ENCODE data around the gene NDUFB8. TPM values are rescaled to one million over a fixed set of nuclear protein-coding genes. Genes with fewer than 3 reads are reported as not detected.

The NDUFB8 gene
- polyA plus RNA-seq, 4 donors, result 186 to 484 (median 406) TPM

GRCh38 chr10:100522107-100522801 is 7.4 kb downstream of the NDUFB8 start:
- no peaks in the 10 kb centered on the region for H3K9me3 ChIP-seq (ENCODE audit: control insufficient read depth in 2 of 2, insufficient read depth in 1 of 2, low read depth in 1 of 2, low read length in 1 of 2)
- H3K36me3 ChIP-seq (ENCODE audit: control insufficient read depth in 3 of 3, insufficient read depth in 2 of 3, low read depth in 1 of 3, low read length in 3 of 3), result peaks cover 2 to 35% (median 11%) of the 10 kb centered on the region in 3 donors
- H3K4me3 ChIP-seq (ENCODE audit: low read depth in 1 of 3, low read length in 3 of 3), result no peak overlapping the region
- FAIRE-seq (no peak), DNase-seq (no peak)
- 80 to 83% (median 82%) methylated on average over 5 of the region's 5 CpGs for WGBS, 3 donors
- no peak overlapping the region for H3K27ac ChIP-seq (ENCODE audit: low read depth in 1 of 3, low read length in 2 of 3)
- peaks cover 0 to 15% (median 0%) of the 10 kb centered on the region in 3 donors for H3K27me3 ChIP-seq (ENCODE audit: control insufficient read depth in 3 of 3, insufficient read depth in 3 of 3, low read length in 3 of 3)
- peaks cover 0 to 7% (median 0%) of the 10 kb centered on the region in 3 donors for H3K4me1 ChIP-seq (ENCODE audit: control insufficient read depth in 3 of 3, insufficient read depth in 2 of 3, low read depth in 1 of 3, low read length in 2 of 3)

DNA sequence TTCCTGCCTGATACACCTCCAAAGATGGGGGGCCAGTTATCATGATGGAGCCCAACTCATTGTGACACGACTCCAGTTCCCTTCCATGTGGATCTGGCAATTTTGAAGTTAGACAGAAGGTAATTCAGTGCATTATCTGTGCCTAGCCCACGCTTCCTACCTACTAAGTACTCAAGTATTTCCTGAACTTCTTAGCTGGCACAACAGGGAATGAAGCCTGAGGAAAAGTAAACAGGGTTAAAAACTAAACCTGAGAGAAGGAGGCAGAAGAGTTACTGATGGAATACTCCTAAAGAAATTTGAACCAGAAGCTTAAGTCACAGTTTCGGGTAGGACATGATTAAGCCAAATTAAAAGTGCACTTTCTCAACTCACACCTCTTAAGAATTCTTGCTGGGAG is 8.9 kb downstream of the NDUFB8 start:
- Histone ChIP-seq H3K36me3 (ENCODE audit: control insufficient read depth in 3 of 3, insufficient read depth in 2 of 3, low read depth in 1 of 3, low read length in 3 of 3) (peaks cover 2 to 22% (median 2%) of the 10 kb centered on the region in 3 donors), H3K4me3 (ENCODE audit: low read depth in 1 of 3, low read length in 3 of 3) (no peak overlapping the region), H3K27ac (ENCODE audit: low read depth in 1 of 3, low read length in 2 of 3) (no peak overlapping the region), H3K27me3 (ENCODE audit: control insufficient read depth in 3 of 3, insufficient read depth in 3 of 3, low read length in 3 of 3) (peaks cover 0 to 15% (median 0%) of the 10 kb centered on the region in 3 donors), H3K4me1 (ENCODE audit: control insufficient read depth in 3 of 3, insufficient read depth in 2 of 3, low read depth in 1 of 3, low read length in 2 of 3) (peaks cover 0 to 7% (median 0%) of the 10 kb centered on the region in 3 donors), H3K9me3 (ENCODE audit: control insufficient read depth in 2 of 2, insufficient read depth in 1 of 2, low read depth in 1 of 2, low read length in 1 of 2) (no peaks in the 10 kb centered on the region)
- no peak for FAIRE-seq
- DNase-seq, result no peak
- 83 to 84% (median 84%) methylated on average over 3 of the region's 3 CpGs for WGBS, 3 donors

- FAIRE-seq, result no peak
- Histone ChIP-seq H3K4me1 (ENCODE audit: control insufficient read depth in 3 of 3, insufficient read depth in 2 of 3, low read depth in 1 of 3, low read length in 2 of 3) (peaks cover 0 to 7% (median 0%) of the 10 kb centered on the region in 3 donors), H3K36me3 (ENCODE audit: control insufficient read depth in 3 of 3, insufficient read depth in 2 of 3, low read depth in 1 of 3, low read length in 3 of 3) (peaks cover 0 to 19% (median 0%) of the 10 kb centered on the region in 3 donors), H3K27ac (ENCODE audit: low read depth in 1 of 3, low read length in 2 of 3) (no peak within 1 kb of the TSS), H3K9me3 (ENCODE audit: control insufficient read depth in 2 of 2, insufficient read depth in 1 of 2, low read depth in 1 of 2, low read length in 1 of 2) (no peaks in the 10 kb centered on the region), H3K4me3 (ENCODE audit: low read depth in 1 of 3, low read length in 3 of 3) (peak within 1 kb of the TSS; percentile 0 to 39 (median 5)), H3K27me3 (ENCODE audit: control insufficient read depth in 3 of 3, insufficient read depth in 3 of 3, low read length in 3 of 3) (peaks cover 0 to 15% (median 0%) of the 10 kb centered on the region in 3 donors)
- peak in 1 of 2 donors; percentile 39 for DNase-seq
- WGBS, 3 donors, result 8 to 25% (median 12%) methylated on average over 53 to 72 of the region's 72 CpGs
Observed at GRCh38 chr10:100519311-100520051, 10.2 kb downstream of the NDUFB8 start, which contains the start of gene SEC31B. SEC31B (minus strand) TSS chr10:100519861; CDS start chr10:100516952, 2,909 bp downstream.

- Histone ChIP-seq H3K36me3 (ENCODE audit: control insufficient read depth in 3 of 3, insufficient read depth in 2 of 3, low read depth in 1 of 3, low read length in 3 of 3) (peaks cover 0 to 12% (median 0%) of the 10 kb centered on the region in 3 donors), H3K4me1 (ENCODE audit: control insufficient read depth in 3 of 3, insufficient read depth in 2 of 3, low read depth in 1 of 3, low read length in 2 of 3) (peaks cover 0 to 7% (median 0%) of the 10 kb centered on the region in 3 donors), H3K27me3 (ENCODE audit: control insufficient read depth in 3 of 3, insufficient read depth in 3 of 3, low read length in 3 of 3) (peaks cover 0 to 15% (median 0%) of the 10 kb centered on the region in 3 donors), H3K27ac (ENCODE audit: low read depth in 1 of 3, low read length in 2 of 3) (no peak overlapping the region), H3K9me3 (ENCODE audit: control insufficient read depth in 2 of 2, insufficient read depth in 1 of 2, low read depth in 1 of 2, low read length in 1 of 2) (no peaks in the 10 kb centered on the region), H3K4me3 (ENCODE audit: low read depth in 1 of 3, low read length in 3 of 3) (peak overlapping the region in 1 of 3 donors; percentile 39)
- DNase-seq, result peak; percentile 73 to 79
- no peak for FAIRE-seq
- WGBS, 3 donors, result 7 to 18% (median 11%) methylated on average over 7 of the region's 7 CpGs
Observed at GRCh38 chr10:100518761-100519241, 10.9 kb downstream of the NDUFB8 start.

DNA sequence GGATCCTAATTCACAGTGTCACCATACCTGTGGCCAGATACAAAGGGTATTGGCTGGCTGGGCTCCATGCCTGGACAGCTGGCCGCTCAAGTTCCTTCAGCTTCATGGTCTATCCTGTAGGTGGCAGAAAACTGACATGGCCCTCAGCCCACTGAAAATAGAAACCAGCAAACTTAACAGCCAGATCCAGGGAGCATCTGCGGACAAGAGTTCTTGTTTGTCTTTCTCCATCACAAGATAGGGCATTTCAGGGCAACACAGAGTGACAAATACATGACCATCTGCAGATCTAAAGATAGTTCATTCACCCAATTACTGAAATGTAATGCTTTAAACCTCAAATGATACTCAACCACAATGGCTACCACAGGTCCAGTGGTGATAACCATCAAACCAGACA is 12.8 kb downstream of the NDUFB8 start:
- H3K4me3 ChIP-seq (ENCODE audit: low read depth in 1 of 3, low read length in 3 of 3), result no peak overlapping the region
- H3K27me3 ChIP-seq (ENCODE audit: control insufficient read depth in 3 of 3, insufficient read depth in 3 of 3, low read length in 3 of 3), result peaks cover 0 to 15% (median 0%) of the 10 kb centered on the region in 3 donors
- peaks cover 0 to 7% (median 0%) of the 10 kb centered on the region in 3 donors for H3K4me1 ChIP-seq (ENCODE audit: control insufficient read depth in 3 of 3, insufficient read depth in 2 of 3, low read depth in 1 of 3, low read length in 2 of 3)
- FAIRE-seq (no peak), DNase-seq (no peak)
- 84 to 92% (median 89%) methylated on average over 2 of the region's 2 CpGs for WGBS, 3 donors
- H3K9me3 ChIP-seq (ENCODE audit: control insufficient read depth in 2 of 2, insufficient read depth in 1 of 2, low read depth in 1 of 2, low read length in 1 of 2), result no peaks in the 10 kb centered on the region
- H3K27ac ChIP-seq (ENCODE audit: low read depth in 1 of 3, low read length in 2 of 3), result no peak overlapping the region
- peaks cover 0 to 5% (median 3%) of the 10 kb centered on the region in 3 donors for H3K36me3 ChIP-seq (ENCODE audit: control insufficient read depth in 3 of 3, insufficient read depth in 2 of 3, low read depth in 1 of 3, low read length in 3 of 3)

- no peaks in the 10 kb centered on the region for H3K9me3 ChIP-seq (ENCODE audit: control insufficient read depth in 2 of 2, insufficient read depth in 1 of 2, low read depth in 1 of 2, low read length in 1 of 2)
- peaks cover 0 to 7% (median 0%) of the 10 kb centered on the region in 3 donors for H3K4me1 ChIP-seq (ENCODE audit: control insufficient read depth in 3 of 3, insufficient read depth in 2 of 3, low read depth in 1 of 3, low read length in 2 of 3)
- 62 to 76% (median 71%) methylated on average over 3 of the region's 3 CpGs for WGBS, 3 donors
- peaks cover 0 to 15% (median 0%) of the 10 kb centered on the region in 3 donors for H3K27me3 ChIP-seq (ENCODE audit: control insufficient read depth in 3 of 3, insufficient read depth in 3 of 3, low read length in 3 of 3)
- no peak overlapping the region for H3K27ac ChIP-seq (ENCODE audit: low read depth in 1 of 3, low read length in 2 of 3)
- DNase-seq (no peak), FAIRE-seq (no peak)
- H3K36me3 ChIP-seq (ENCODE audit: control insufficient read depth in 3 of 3, insufficient read depth in 2 of 3, low read depth in 1 of 3, low read length in 3 of 3), result peaks cover 0 to 8% (median 3%) of the 10 kb centered on the region in 3 donors
- no peak overlapping the region for H3K4me3 ChIP-seq (ENCODE audit: low read depth in 1 of 3, low read length in 3 of 3)
Observed at GRCh38 chr10:100515612-100516011, 14.1 kb downstream of the NDUFB8 start.

GRCh38 chr10:100510533-100511308 is 18.9 kb downstream of the NDUFB8 start:
- peaks cover 0 to 20% (median 3%) of the 10 kb centered on the region in 3 donors for H3K36me3 ChIP-seq (ENCODE audit: control insufficient read depth in 3 of 3, insufficient read depth in 2 of 3, low read depth in 1 of 3, low read length in 3 of 3)
- FAIRE-seq, result no peak
- no peaks in the 10 kb centered on the region for H3K27me3 ChIP-seq (ENCODE audit: control insufficient read depth in 3 of 3, insufficient read depth in 3 of 3, low read length in 3 of 3)
- peak in 1 of 2 donors; percentile 51 for DNase-seq
- 78 to 83% (median 80%) methylated on average over 7 of the region's 7 CpGs for WGBS, 3 donors
- no peaks in the 10 kb centered on the region for H3K9me3 ChIP-seq (ENCODE audit: control insufficient read depth in 2 of 2, insufficient read depth in 1 of 2, low read depth in 1 of 2, low read length in 1 of 2)
- H3K27ac ChIP-seq (ENCODE audit: low read depth in 1 of 3, low read length in 2 of 3), result peak overlapping the region in 1 of 3 donors; percentile 3
- no peak overlapping the region for H3K4me3 ChIP-seq (ENCODE audit: low read depth in 1 of 3, low read length in 3 of 3)
- peaks cover 0 to 2% (median 0%) of the 10 kb centered on the region in 3 donors for H3K4me1 ChIP-seq (ENCODE audit: control insufficient read depth in 3 of 3, insufficient read depth in 2 of 3, low read depth in 1 of 3, low read length in 2 of 3)

All from small intestine (tissue), 7 donors.